Central memory CD8-positive, alpha-beta T cell (primary cell): ENCODE measurements around the gene FAM90A1.
"Not testable (repeated sequence)": the region's sequence is repeated elsewhere in the genome, so short reads cannot be mapped to it uniquely, and the experiment has no call there.

Experiments used
- ATAC-seq: fragments of 150-1000 bp; cut with Tn5 transposase; replicated peaks from 2 replicates; pipeline ENCODE4 v1.10.0; 2022; ENCODE audit warnings: mild to moderate bottlenecking, moderate FRiP score, moderate number of reproducible peaks; ENCODE audit not compliant: poor library complexity, severe bottlenecking; ENCODE audit errors: extremely low read depth
- DNase-seq, 2 donors: peaks; one replicate each; pipeline ENCODE4 v3.0.0; 2021; ENCODE audit warnings: low spot score in 2 of 2
- H3K27ac Mint-ChIP-seq: one replicate; pipeline ENCODE4 v1.8.0; 2022; ENCODE audit warnings: low read depth, mild to moderate bottlenecking, moderate library complexity, mixed read lengths
- H3K27me3 Mint-ChIP-seq: one replicate; pipeline ENCODE4 v1.8.0; 2022; ENCODE audit warnings: mixed read lengths
- H3K36me3 Mint-ChIP-seq: one replicate; pipeline ENCODE4 v1.8.0; 2022; ENCODE audit warnings: mild to moderate bottlenecking, moderate library complexity, mixed read lengths; ENCODE audit not compliant: insufficient read depth
- H3K4me1 Mint-ChIP-seq: one replicate; pipeline ENCODE4 v1.8.0; 2022; ENCODE audit warnings: mixed read lengths
- H3K4me3 Mint-ChIP-seq: one replicate; pipeline ENCODE4 v1.8.0; 2022; ENCODE audit warnings: mild to moderate bottlenecking, moderate library complexity, mixed read lengths
- H3K9me3 Mint-ChIP-seq: one replicate; pipeline ENCODE4 v1.8.0; 2022; ENCODE audit warnings: mixed read lengths

The FAM90A1 gene

DNA sequence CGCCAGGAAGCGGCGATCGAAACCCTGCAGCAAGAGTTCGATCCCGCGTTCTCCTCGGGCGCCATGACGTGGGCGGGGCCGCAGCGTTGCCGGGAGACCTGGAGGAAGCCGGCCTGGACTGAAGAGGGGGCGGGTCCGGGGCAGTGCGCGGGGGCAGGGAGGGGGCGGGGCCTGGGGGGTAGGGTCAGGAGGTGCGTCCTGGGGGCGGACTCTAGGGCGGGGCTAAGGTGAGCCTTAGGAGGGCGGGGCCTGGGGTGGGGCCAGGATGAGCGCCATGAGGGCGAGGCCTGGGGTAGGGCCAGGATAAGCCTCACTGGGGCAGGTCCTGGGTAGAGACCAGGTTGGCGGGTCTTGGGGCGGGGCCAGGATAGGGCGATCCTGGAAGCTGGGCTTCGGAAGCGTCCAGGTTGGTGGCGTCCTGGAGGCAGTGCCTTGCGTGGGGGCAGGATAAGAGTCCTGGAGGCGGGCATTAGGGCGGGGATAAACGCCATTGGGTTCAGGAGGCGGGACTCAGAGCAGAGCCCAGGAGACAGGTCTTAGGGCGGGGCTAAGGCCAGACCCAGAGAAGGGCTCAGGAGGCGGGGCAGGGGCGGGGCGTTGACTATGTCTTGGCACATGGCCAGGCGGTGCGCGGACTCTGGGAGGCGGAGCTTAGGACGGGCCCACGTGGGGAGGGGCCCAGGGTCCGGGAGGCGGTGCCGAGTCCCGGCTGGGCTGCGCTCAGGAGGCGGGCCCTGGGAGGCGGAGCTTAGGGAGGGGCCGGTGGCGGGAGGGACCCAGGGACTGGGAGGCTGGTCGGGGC lies 15.7 kb upstream of the FAM90A1 start:
- H3K27me3 Mint-ChIP-seq, H3K9me3 Mint-ChIP-seq: not testable (repeated sequence)
- peak overlapping the region; percentile 86 for H3K4me3 Mint-ChIP-seq
- peaks cover 12% of the 10 kb centered on the region for H3K4me1 Mint-ChIP-seq
- peaks cover 14% of the 10 kb centered on the region for H3K36me3 Mint-ChIP-seq
- DNase-seq: peak; percentile 100
- peak overlapping the region; percentile 84 for H3K27ac Mint-ChIP-seq
- peak; percentile 95 for ATAC-seq

DNA sequence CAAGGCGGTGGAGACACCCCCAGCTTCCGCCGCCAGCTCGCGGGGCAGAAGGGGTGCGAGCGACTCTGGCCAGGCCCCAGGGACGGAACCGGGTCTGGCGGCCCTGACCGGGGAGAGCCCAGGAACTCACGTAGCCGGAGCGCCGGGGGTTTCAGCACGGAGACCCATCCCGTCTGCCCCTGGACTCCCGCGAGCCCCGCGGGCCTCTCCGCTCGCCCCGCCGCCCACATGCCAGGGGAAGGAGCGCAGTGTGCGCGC lies 15.1 kb upstream of the FAM90A1 start:
- peak overlapping the region; percentile 84 for H3K27ac Mint-ChIP-seq
- not testable (repeated sequence) for ATAC-seq

DNA sequence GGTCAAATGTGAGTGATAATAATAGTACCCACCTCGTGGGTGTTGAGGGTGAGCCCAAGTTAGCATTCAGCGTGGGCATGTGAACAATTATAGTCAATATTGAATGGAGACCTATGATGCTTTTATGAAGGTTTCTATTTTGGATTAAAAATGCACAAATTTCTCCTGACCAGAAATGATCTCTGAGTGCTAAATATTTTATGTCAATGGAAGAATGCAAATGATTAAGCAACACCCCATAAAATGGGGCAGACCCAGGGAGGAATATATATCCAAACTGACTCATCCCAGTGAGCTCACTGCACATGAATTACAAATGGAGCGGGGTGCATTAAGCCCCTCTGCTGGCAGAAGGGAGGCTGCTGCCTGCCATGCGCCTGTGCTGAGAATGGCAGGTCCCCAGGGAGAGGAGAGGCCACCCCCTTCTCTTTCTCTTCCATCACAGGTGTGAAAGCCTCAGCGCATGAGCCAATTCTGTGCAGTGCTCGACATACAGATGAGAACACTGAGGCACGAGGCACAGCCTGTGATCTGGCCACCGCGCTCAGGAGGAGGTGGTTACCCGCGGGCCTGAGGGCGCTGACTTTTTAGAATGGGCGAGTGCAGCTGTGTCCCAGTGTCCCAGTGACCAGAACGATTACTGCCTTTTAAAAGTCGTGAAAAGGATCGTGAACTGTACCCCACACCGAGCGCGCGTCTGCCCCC lies 14.7 kb upstream of the FAM90A1 start:
- Mint-ChIP-seq H3K36me3 (peaks cover 14% of the 10 kb centered on the region), H3K27ac (peak overlapping the region; percentile 84), H3K4me3 (peak overlapping the region; percentile 86), H3K4me1 (peaks cover 12% of the 10 kb centered on the region)
- H3K9me3 Mint-ChIP-seq, H3K27me3 Mint-ChIP-seq, DNase-seq, ATAC-seq: not testable (repeated sequence)

More for the DNA sequence above, 15.1 kb upstream of the FAM90A1 start:
- not testable (repeated sequence) for H3K27me3 Mint-ChIP-seq, H3K9me3 Mint-ChIP-seq, DNase-seq
- peaks cover 12% of the 10 kb centered on the region for H3K4me1 Mint-ChIP-seq
- H3K36me3 Mint-ChIP-seq: peaks cover 14% of the 10 kb centered on the region
- H3K4me3 Mint-ChIP-seq: peak overlapping the region; percentile 86

DNA sequence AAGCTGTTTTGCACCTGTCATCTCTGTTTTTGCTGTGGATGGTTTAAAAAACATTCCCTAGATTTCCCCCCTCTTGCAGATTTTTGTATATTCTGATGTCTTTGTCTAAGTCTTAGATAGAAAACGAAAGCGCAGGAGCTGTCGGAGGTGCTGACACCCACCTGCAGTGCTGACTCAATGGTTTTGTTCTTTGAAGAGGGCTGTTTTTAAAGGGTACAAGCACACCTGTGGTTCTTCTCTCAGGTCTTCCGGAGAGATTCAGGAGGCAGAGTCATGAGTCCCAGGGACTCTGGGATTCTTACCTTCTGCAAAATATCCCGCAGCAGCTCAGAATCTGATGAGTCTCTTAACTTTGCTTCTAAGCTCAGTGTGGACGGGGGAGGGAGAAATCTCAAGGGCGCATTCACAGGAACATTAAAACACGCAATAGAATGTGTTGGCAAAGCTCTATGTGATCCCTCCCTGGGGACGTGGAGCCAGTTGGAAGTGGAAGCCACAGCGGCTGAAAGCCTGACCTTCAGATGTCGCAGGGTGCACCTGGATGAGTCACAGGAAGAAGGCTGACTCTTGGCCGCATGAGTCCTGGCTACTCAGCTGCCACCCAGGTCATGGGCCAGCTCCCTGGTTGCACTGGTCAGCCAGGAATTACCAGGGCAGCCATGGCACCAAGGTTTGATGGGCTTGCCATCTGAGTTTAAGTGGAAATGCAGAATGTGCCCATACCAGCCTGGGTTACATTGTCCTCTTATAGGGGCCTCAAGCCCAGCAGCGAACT lies 13.1 kb upstream of the FAM90A1 start:
- H3K9me3 Mint-ChIP-seq, ATAC-seq, H3K27ac Mint-ChIP-seq, DNase-seq, H3K27me3 Mint-ChIP-seq, H3K4me3 Mint-ChIP-seq: not testable (repeated sequence)
- peaks cover 14% of the 10 kb centered on the region for H3K36me3 Mint-ChIP-seq
- peaks cover 12% of the 10 kb centered on the region for H3K4me1 Mint-ChIP-seq

DNA sequence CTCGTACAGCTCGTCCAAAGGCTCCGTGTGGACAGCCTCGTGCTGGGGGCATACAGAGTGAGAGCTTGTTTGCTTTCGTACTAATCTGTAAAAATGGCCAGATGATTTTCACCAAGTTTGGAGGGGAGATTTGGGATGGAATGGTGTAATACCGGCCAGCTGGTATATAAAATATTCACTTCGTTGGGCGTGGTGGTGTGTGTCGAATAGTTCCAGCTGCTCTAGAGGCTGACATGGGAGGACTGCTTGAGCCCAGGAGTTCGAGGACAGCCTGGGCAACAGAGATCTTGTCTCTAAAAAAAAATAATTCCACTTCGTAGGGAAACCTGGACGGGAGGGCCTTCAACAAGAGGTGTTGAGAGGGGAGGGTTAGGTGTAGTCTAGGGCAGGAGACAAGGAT lies 9.6 kb upstream of the FAM90A1 start:
- H3K27me3 Mint-ChIP-seq, H3K9me3 Mint-ChIP-seq, H3K27ac Mint-ChIP-seq, H3K36me3 Mint-ChIP-seq, H3K4me3 Mint-ChIP-seq, DNase-seq, ATAC-seq: not testable (repeated sequence)
- peaks cover 11% of the 10 kb centered on the region for H3K4me1 Mint-ChIP-seq

DNA sequence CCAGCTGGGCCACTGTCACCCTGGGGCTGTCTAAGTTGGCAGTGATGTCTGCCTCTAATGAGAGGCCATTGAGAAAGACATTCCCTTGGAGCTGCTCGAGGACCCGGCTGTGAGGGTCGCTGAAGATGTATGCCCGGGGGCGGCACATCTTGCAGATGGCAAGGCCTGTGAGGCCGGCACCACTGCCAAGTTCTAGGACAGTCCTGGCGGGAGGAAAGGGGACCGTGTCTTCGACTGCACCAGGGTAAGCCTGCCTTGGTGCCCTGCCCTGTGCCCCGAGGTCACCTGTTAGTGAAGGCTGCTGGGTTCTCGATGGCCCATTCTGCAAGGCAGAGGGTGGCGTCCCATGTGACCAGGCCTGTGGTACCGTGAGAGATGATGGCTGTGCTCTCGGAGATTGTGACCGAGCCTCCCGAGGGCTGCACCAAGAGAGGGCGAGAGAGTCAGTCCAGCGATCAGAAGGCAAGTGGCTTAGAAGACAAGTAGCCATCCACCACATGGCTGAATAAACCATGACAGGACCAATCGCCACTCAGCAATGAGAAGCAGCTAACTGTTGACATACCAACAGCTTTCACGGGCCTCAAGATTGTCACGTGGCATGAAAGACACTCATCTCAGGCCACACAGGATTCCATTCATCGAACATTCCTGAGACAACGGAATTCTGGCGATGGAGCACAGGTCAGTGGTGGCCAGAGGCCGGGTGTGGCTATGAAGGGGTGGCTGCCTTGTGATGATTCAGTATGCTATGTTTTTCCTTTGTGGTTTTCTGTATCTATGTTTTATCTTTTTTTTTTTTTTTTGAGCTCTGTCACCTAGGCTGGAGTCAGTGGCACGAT lies 8.1 kb upstream of the FAM90A1 start:
- not testable (repeated sequence) for DNase-seq, H3K27ac Mint-ChIP-seq, H3K36me3 Mint-ChIP-seq, H3K9me3 Mint-ChIP-seq, H3K4me3 Mint-ChIP-seq, ATAC-seq, H3K27me3 Mint-ChIP-seq
- peaks cover 11% of the 10 kb centered on the region for H3K4me1 Mint-ChIP-seq

DNA sequence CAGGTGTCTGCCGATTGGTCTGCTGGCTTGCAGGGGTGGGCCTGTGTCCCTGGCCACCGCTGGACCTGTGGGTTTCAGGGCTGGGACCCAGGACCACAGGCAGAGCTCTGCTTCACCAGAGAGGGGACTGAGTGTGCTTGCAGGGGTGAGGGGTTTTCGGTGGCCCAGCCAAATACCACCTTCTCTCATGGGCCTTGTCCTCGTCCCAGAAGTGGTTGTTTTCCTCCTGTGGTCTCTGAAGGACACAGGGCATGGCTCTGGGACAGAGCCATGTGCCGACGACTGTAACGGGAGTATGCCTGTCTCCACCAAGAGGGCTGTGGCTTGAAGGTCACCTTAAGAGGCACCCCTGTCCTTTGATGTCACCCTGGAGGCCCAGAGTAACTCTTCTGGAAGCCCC lies 7.3 kb upstream of the FAM90A1 start:
- not testable (repeated sequence) for H3K9me3 Mint-ChIP-seq, H3K27me3 Mint-ChIP-seq, DNase-seq, H3K4me3 Mint-ChIP-seq, ATAC-seq, H3K27ac Mint-ChIP-seq, H3K36me3 Mint-ChIP-seq
- H3K4me1 Mint-ChIP-seq: peaks cover 11% of the 10 kb centered on the region

DNA sequence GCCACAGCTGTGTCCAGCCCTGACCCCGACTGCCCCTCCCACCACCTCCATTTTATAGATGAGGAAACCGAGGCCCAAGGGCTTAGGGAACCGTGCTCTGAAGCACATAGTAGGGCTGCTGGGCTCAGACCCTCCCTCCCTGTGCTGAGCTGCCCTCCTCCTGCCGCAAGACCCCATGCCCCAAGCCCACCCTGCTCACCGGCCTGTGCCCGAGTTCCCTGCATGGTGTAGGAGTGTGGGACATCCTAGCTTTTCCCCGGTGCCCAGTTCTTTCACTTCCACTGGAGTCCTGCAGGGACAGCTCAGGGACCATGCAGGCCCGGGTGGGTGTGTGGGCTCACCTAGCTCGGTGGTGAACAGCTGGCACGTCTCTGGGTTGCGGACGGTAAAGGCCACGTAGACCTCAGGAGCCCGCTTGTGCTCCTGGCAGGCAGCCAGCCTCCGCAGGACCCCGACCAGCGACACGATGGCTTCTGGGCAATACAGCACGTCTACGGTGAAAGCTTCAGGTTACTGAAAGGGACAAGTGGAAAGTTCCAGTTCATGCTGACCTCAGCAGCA lies 6.6 kb upstream of the FAM90A1 start:
- not testable (repeated sequence) for DNase-seq, ATAC-seq, H3K4me3 Mint-ChIP-seq, H3K27ac Mint-ChIP-seq, H3K9me3 Mint-ChIP-seq, H3K36me3 Mint-ChIP-seq, H3K27me3 Mint-ChIP-seq
- H3K4me1 Mint-ChIP-seq: peaks cover 11% of the 10 kb centered on the region

DNA sequence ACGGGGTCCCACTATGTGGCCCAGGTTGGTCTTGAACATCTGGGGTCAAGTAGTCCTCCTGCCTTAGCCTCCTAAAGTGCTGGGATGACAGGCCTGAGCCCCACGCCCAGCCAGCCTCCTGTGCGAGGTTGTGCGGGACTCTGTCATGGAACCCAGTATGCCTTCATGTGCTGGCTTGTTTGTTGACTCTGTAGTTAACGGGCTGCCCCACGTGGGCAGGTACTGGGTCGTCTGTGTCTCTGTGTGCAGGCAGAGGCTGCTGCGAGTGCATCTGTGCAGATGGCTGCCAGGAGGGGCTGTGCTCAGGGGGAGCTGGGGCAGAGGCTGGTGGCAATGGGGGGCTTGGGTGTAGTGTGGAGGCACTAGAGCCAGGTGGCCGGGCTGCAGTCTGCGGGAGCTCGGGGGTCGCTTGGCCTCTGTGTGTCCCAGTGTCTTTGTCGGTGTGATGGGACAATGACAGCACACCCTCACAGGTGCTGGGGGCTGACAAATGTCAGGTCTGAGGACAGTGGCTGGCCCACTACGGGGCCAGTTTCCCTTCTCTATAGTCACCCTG lies 6.0 kb upstream of the FAM90A1 start:
- H3K4me1 Mint-ChIP-seq: peaks cover 11% of the 10 kb centered on the region
- H3K27me3 Mint-ChIP-seq, H3K9me3 Mint-ChIP-seq, ATAC-seq, H3K4me3 Mint-ChIP-seq, H3K36me3 Mint-ChIP-seq, DNase-seq, H3K27ac Mint-ChIP-seq: not testable (repeated sequence)

DNA sequence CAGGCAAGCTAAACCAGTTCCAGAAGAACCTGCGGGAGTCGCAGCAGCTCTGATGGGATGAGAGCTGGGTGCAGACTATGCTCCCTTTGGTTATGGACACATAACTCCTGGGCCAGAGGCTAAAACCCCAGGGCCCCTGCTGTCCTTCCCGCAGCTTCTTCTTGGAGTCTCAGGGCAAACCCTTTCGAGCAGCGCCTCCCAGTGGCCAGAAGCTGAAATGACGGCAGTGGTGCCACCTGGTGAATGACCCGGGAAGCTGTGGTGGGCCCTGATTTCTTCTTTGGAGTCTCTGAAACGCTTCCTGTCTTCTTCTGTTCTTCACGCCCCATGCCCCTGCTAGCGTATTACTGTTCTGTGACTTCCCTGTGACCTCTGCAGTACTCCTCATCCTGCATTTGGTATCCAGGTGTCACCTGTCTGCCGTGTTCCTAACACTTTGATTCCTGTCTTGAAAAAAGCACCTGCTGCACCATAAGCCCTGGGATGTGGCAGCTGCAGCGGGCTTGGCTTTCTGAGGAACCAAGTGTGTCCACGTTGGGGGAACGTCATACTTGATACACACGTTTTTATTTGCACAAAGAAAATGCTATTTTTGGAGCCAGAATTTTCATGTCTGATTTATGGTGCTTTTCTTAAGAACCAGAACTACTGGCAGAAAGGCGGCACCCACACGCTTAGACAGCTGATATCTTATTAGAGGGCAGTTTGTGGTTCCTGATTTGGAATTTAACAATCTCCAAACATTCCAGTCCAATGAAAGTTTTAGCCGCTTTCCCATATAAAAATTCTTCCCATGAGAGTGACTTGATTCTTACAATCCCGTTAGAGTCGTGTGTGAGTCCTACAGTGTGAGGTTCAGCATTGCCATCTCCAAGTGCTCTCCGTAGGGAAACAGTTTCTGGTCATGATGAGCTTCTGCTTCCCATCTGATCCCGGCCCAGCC lies 4.5 kb upstream of the FAM90A1 start:
- not testable (repeated sequence) for H3K36me3 Mint-ChIP-seq, H3K9me3 Mint-ChIP-seq, H3K27ac Mint-ChIP-seq, ATAC-seq, H3K27me3 Mint-ChIP-seq, H3K4me3 Mint-ChIP-seq
- peaks cover 11% of the 10 kb centered on the region for H3K4me1 Mint-ChIP-seq
- DNase-seq: peak; percentile 60 to 71

DNA sequence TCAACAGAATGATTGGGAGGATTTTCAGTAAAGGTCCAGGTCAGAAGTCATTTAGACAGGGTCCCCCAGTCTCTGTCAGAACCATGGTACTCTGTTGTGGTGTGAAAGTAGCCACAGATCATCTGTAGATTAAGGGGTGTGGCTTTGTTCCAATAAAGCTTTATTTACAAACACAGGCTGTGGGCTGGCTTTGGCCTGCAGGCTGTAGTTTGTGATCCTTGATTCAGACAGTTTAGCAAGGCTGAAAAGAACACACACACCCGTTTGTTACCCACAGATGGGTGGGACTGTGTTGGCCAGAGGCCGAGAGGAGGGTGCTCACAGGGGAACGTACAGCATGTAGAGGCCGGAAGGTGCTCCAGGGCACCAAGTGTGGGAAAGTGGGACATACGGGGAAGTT lies 3.6 kb upstream of the FAM90A1 start:
- not testable (repeated sequence) for H3K36me3 Mint-ChIP-seq, H3K9me3 Mint-ChIP-seq, ATAC-seq, H3K4me3 Mint-ChIP-seq, DNase-seq, H3K27ac Mint-ChIP-seq
- H3K4me1 Mint-ChIP-seq: peaks cover 11% of the 10 kb centered on the region
- peaks cover 13% of the 10 kb centered on the region for H3K27me3 Mint-ChIP-seq
